22Rv1 (cell line): ENCODE measurements around the gene ABCA7.

Experiments
- H3K27ac ChIP-seq: fragments of 450-650 bp; 2 replicates; pipeline ENCODE4 v1.5.1; 2017
- ZFX ChIP-seq: fragments of 450-650 bp; IDR thresholded peaks from 2 replicates; pipeline ENCODE4 v1.6.1; 2017; ENCODE audit warnings: antibody characterized with exemption, borderline replicate concordance
- TF ChIP-seq, protein P1 (sequence below): fragments of 450-650 bp; IDR thresholded peaks from 2 replicates; pipeline ENCODE4 v1.5.1; 2017; ENCODE audit warnings: mild to moderate bottlenecking

Gene ABCA7

DNA sequence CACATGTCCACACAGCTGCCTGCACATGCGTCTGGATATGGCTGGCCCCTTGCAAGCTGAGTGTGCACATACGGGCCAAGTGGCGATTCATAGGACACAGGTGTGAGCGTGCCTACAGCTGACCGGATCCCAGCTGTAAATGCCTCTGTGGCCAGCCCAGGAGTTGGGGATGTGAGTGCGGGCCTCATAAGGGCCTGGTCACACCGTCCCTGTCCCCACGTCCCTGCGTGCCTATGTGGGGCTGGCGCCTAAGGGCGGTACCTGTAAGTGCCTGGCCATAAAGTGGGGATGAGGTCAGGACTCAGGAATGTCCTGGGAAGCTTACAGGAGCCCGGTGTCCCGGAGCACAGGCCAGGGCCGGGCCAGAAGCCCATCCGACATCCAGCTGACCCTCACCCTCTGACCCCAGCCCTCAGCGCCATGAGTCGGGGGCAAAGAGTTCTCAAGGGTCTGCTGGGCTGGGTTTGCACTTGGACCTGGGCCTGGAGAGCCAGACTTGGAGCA is 25.8 kb downstream of the ABCA7 start:
- H3K27ac ChIP-seq = peak overlapping the region; percentile 90
- TF ChIP-seq ZFX = no peak
- TF ChIP-seq, protein P1, sequence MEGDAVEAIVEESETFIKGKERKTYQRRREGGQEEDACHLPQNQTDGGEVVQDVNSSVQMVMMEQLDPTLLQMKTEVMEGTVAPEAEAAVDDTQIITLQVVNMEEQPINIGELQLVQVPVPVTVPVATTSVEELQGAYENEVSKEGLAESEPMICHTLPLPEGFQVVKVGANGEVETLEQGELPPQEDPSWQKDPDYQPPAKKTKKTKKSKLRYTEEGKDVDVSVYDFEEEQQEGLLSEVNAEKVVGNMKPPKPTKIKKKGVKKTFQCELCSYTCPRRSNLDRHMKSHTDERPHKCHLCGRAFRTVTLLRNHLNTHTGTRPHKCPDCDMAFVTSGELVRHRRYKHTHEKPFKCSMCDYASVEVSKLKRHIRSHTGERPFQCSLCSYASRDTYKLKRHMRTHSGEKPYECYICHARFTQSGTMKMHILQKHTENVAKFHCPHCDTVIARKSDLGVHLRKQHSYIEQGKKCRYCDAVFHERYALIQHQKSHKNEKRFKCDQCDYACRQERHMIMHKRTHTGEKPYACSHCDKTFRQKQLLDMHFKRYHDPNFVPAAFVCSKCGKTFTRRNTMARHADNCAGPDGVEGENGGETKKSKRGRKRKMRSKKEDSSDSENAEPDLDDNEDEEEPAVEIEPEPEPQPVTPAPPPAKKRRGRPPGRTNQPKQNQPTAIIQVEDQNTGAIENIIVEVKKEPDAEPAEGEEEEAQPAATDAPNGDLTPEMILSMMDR = no peak

DNA sequence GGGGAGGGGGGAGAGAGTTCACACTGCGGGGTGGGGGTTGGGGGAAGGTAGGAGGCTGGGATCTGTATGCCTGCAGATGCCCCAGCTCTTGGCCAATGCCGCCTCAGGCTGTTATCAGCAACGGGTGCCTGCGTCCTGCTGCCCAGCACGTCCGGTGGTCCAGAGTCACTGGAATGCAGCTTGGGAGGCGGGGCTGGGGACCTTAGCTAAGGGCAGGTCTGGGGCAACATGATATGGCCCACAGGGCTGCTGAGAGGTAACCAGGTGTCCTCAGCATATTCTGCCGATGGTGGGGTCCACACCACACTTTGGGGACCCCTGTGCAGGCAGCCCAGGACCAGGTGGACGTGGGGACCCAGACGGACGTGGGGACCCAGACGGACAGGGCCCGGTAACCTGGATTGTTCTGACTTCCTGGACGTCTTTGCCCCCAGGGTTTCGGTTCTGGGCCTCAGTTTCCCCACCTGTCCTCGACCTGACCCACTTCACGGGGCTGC is 26.4 kb downstream of the ABCA7 start:
- peak overlapping the region; percentile 90 for H3K27ac ChIP-seq
- no peak for TF ChIP-seq ZFX
- TF ChIP-seq, protein P1 = no peak

DNA sequence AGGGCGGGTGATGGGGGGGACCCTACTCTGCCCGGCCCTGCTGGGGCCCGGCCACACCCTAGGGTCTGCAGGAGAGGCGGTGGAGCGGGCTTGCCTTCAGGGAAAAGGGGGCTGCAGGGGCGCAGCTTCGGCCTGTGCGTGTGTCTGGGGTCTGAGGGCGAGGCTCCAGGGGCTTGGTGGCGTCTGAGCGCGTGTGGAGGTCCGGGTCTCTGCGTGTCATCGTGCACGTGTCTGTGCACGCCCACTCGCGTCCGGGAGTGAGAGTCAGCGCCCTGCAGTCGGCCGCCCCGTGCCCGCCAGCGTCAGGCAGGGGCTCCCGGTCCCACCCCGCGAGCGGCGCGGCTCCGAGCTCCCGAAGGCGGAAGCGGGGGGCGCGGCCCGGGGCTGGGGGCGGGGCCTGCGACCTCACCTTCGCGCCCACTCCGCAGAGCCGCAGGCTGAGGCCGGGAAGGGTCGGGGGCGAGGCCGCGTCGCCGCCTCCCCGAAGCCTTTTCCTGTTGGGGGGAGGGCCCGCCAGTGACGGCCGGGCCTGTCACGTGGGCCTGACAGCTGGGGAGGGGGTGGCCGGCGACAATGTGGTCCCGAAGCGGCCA is 26.9 kb downstream of the ABCA7 start, which contains the start of gene ARHGAP45:
Gene ARHGAP45, plus strand, starts transcription at position 420 of the 593 bp plus-strand sequence. CDS start 239 bp downstream, outside the sequence.
- peak within 1 kb of the TSS; percentile 90 for H3K27ac ChIP-seq
- no peak for TF ChIP-seq ZFX
- TF ChIP-seq, protein P1 = no peak

DNA sequence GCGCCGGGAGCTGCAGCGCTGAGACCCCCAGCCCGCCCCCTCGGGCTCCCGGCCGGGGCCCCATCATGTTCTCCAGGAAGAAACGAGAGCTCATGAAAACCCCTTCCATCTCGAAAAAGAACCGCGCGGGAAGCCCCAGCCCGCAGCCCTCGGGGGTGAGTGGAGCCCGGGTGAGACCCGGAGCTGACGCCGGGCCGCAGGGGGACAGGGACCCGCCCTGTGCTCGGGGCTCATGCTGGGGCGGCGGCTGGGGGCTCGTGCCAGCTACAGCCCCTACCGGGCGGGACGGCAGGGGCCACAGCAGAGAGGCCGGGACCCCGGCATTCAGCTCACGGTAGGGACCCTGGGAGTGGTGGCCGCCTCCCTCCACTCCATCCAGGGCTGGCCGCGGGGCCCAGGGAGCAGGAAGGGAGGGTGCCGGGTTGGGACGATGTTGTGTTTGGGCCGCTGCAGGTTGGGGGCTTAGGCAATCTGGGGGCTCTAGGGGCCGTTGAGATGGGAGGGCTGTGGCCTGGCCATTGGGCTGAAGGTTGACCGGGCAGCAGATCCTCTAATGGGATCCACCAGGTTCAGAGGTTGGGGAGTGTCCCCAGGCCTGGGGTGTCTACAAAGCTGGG is 27.5 kb downstream of the ABCA7 start:
- no peak for TF ChIP-seq ZFX
- TF ChIP-seq, protein P1 = no peak
- H3K27ac ChIP-seq = peak overlapping the region; percentile 90

DNA sequence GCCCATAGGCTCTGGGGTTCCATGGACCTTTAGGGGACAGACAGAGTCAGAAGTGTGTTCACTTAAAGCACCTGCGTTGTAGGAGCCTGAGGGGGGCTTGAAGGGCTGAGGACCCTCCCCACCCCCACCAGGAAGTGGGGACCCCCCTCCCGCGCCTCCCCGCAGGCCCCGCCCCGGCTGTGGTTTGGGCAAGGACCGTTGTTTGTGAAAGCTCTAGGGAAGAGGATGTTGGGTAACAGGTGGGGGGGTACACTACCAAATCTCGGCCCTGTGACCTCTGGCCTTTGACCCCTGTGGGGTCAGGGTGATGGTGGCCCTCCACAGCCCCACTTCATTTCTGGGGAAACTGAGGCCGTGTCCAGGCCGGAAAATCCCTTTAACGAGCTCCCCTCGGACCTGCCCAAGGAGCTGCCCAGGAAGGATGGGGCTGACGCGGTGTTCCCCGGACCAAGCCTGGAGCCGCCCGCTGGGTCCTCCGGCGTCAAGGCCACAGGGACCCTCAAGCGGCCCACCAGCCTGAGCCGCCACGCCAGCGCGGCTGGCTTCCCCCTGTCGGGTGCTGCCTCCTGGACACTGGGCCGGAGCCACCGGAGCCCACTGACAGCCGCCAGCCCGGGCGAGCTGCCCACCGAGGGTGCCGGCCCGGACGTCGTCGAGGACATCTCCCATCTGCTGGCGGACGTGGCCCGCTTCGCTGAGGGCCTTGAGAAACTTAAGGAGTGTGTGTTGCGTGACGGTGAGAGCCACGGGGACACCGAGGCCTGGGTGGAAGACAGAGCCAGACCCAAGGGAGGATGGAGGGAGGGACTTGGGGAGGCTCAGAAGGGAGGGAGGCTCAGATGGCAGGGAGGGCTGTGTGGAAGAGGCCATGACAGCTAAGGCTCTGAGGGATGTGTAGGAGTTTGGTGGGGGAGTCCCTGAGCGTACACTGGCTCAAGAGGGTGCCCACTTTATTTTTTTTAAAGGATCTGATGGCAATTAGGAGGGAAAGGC is 28.4 kb downstream of the ABCA7 start:
- TF ChIP-seq, protein P1 = no peak
- TF ChIP-seq ZFX = no peak
- H3K27ac ChIP-seq = no peak overlapping the region

DNA sequence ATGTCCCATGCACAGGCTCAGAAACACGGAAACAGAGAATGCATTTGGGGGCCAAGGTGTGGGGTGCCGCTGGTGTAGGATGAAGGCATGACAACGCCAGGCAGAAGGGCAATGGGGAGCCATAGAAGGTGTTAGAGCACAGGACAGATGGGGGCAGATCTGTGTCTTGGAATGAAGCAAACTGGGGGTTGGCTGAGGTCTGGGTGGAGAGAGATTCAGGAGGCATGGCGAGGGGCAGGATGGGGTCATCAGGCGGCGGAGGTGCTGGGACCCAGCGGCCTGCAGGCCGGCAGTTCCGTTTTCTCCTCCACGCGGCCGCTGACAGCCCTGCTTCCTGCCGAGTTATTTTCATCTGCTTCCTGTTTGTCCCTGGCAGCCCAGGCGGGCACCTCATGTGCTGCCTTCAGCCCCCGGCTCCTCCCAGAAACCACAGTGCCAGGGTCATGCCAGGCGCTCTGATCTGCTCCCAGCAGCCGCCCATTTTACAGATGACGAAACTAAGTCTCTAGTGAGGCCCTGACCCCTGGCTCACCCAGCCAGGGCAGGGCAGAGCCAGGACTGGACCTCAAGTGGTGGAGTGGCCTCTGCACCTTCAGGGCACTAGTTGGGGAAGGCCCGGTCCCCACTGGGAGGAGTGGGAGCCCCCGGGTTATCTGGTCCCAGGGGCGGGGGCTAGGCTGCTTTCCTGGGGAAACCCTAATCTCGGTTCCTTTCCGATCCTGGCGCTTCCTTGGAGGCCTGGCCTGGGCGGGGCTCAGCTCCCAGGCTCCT is 29.3 kb downstream of the ABCA7 start:
- TF ChIP-seq ZFX = no peak
- TF ChIP-seq, protein P1 = no peak
- H3K27ac ChIP-seq = no peak overlapping the region
